ENCODE results near the gene TPCN2.

Gene TPCN2

DNA sequence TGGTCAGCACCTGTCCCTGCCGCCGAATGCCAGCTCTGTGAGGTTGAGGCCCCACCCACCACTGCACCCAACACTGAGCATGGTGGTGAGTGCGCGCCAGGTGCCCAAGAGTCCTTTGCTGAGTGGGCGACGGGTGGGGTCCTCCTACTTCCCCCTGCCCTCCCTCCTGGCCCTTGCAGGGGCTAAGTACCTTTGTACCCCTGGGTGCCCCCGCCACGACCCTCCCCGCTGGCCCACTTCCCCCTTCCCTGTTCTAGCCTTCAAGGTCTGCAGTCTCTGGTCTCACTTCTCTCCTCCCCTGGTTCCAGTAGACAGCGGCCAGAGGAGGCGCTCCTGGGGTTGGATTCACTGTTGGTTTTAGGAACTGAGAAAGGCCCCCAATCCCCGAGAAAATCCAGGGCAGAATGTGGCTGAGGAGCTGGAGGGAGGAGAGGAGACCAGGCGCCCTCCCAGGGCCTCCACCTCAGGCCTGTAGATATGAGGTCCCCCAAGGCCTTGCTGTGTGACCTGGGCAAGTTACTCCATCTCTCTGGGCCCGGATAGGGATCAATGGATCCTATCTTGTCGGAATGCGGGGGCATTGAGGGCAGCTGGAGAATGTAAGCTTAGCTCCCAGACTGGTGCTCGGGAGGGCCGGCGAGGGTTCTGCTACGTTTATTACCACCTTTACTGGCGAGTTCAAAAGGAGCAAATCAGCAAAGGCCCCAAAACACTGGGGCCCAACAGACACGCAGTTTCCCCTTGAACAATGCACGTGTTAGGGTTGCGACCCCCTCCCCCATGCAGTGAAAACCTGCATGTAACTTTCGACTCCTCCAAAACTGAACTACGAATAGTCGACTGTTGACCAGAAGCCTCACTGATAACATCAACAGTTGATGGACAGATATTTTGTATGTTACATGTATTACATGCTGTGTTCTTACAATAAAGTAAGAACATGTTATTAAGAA, 75.1 kb downstream of the TPCN2 start:
- no peak for DNase-seq (ENCODE audit: low spot score)
- in situ Hi-C loops (cut with MboI; ENCODE audit: low pct_unique_long_range_greater_than_20kb, low sequenced_read_pairs, unreplicated experiment), result no loop called here
- no peak for TF ChIP-seq CTCF (IDR thresholded peaks at IDR 0.05; ENCODE audit: extremely low read depth, insufficient read depth, missing control alignments)

- in situ Hi-C loops (cut with MboI; ENCODE audit: low pct_unique_long_range_greater_than_20kb, low sequenced_read_pairs, unreplicated experiment), result no loop called here
- DNase-seq (ENCODE audit: low spot score), result no peak
- TF ChIP-seq CTCF (IDR thresholded peaks at IDR 0.05; ENCODE audit: extremely low read depth, insufficient read depth, missing control alignments), result no peak
Measured at GRCh38 chr11:69125861-69126260, 77.1 kb downstream of the TPCN2 start.

- no peak for DNase-seq (ENCODE audit: low spot score)
- in situ Hi-C loops (cut with MboI; ENCODE audit: low pct_unique_long_range_greater_than_20kb, low sequenced_read_pairs, unreplicated experiment), result no loop called here
- no peak for TF ChIP-seq CTCF (IDR thresholded peaks at IDR 0.05; ENCODE audit: extremely low read depth, insufficient read depth, missing control alignments)
Measured at GRCh38 chr11:69126286-69126685, 77.6 kb downstream of the TPCN2 start.

DNA sequence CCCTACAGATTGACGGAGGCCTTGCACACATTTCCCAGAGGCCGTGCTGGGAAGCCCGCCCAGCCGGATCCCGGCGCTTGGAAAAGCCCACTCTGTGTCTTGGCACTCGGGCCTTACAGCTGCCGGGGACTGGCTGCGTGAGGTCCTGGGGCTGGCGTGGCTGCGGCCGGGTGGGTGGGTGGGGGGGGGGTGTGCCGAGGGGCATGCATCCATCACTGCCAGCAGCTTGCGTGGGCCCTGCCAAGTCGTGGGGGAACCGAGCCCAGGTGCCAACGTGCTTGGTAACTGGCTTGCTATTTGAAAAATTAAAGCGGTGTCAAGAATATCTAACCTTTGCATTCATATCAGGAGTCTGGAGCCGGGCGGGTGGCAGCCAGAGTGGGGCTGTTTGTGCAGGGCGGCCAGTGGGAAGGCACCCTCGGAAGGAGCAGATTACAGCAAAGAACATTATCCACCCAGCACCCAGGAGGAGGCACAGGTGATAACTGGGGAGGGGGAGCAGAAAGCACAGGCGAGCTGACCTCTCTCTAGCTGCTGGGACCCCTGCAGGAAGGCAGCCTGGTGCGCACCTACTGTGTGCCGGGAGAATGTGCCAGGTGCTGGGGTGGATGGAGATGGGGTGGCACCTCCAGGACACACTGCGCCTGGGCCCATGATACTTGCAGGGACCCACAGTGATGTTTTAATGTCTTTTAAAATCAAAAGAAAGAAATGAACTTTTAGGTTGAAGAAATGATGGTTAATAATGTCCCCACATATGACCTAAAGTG, 78.5 kb downstream of the TPCN2 start:
- no peak for TF ChIP-seq CTCF (IDR thresholded peaks at IDR 0.05; ENCODE audit: extremely low read depth, insufficient read depth, missing control alignments)
- in situ Hi-C loops (cut with MboI; ENCODE audit: low pct_unique_long_range_greater_than_20kb, low sequenced_read_pairs, unreplicated experiment), result no loop called here

GRCh38 chr11:69127884-69128283, 79.2 kb downstream of the TPCN2 start:
- no peak for DNase-seq (ENCODE audit: low spot score)
- no peak for TF ChIP-seq CTCF (IDR thresholded peaks at IDR 0.05; ENCODE audit: extremely low read depth, insufficient read depth, missing control alignments)
- in situ Hi-C loops (cut with MboI; ENCODE audit: low pct_unique_long_range_greater_than_20kb, low sequenced_read_pairs, unreplicated experiment), result no loop called here

More for the DNA sequence above, 78.5 kb downstream of the TPCN2 start:
- DNase-seq (ENCODE audit: low spot score), result no peak

- no peak for TF ChIP-seq CTCF (IDR thresholded peaks at IDR 0.05; ENCODE audit: extremely low read depth, insufficient read depth, missing control alignments)
- in situ Hi-C loops (cut with MboI; ENCODE audit: low pct_unique_long_range_greater_than_20kb, low sequenced_read_pairs, unreplicated experiment), result no loop called here
- DNase-seq (ENCODE audit: low spot score), result no peak
Measured at GRCh38 chr11:69129053-69129452, 80.3 kb downstream of the TPCN2 start.

Data from GM13977 (cell line).